Stomach (tissue), 4 donors: Measurements from ENCODE around the gene NTPCR.

ENCODE experiments used
- CTCF ChIP-seq, 7 experiments: fragments of 450-650 bp in 4 of 7; fragments of 200-600 bp in 3 of 7; sonication (generic) in 3 of 7; IDR thresholded peaks; one replicate each; pipeline ENCODE4 v1.5.1; 2016 to 2019; ENCODE audit warnings: antibody characterized with exemption in 7 of 7, control low read depth in 2 of 7, mild to moderate bottlenecking in 1 of 7
- POLR2A ChIP-seq, 4 donors: fragments of 450-650 bp; IDR thresholded peaks; one replicate each; pipeline ENCODE4 v1.6.1; 2016; ENCODE audit warnings: antibody characterized with exemption in 4 of 4, control low read depth in 2 of 4, mild to moderate bottlenecking in 1 of 4, moderate library complexity in 1 of 4
- POLR2AphosphoS5 ChIP-seq, 3 donors: sonication (generic); formaldehyde crosslinking; IDR thresholded peaks; one replicate each; pipeline ENCODE4 v1.6.1; 2016; ENCODE audit warnings: antibody characterized with exemption in 3 of 3

GRCh38 chr1:233025567-233025966, 75.2 kb downstream of the NTPCR start:
- TF ChIP-seq POLR2AphosphoS5 (IDR thresholded peaks at IDR 0.05) (no peak), CTCF (IDR thresholded peaks at IDR 0.05) (no peak), POLR2A (IDR thresholded peaks at IDR 0.05) (no peak)
